ENCODE results near the gene INSYN2B.

The INSYN2B gene

GRCh38 chr5:169826618-169827017, 153.7 kb downstream of the INSYN2B start:
- no peak for TF ChIP-seq FOXK2 (IDR thresholded peaks at IDR 0.05)
- no peak for TF ChIP-seq CTBP1 (IDR thresholded peaks at IDR 0.05; ENCODE audit: borderline replicate concordance)
- no peak for TF ChIP-seq L3MBTL2 (conservative IDR thresholded peaks at IDR 0.05)
- no peak for TF ChIP-seq HDGF (IDR thresholded peaks at IDR 0.05; ENCODE audit: borderline replicate concordance)
- no peak for TF ChIP-seq NFRKB (IDR thresholded peaks at IDR 0.05)
- POLR2A ChIA-PET = no interaction called here
- no peak for DNase-seq (ENCODE audit: extremely low spot score)
- CTCF ChIA-PET = interaction anchor here (0.6 to 1.6 kb wide), 2 partner anchors 154 to 1377 kb away, joined by 3 to 6 read pairs; partner anchors contain the start of gene INSYN2B

- TF ChIP-seq ZNF384 (IDR thresholded peaks at IDR 0.05) = no peak
- TF ChIP-seq LEF1 (IDR thresholded peaks at IDR 0.05; ENCODE audit: borderline replicate concordance) = no peak
- no peak for TF ChIP-seq L3MBTL2 (conservative IDR thresholded peaks at IDR 0.05)
- no peak for TF ChIP-seq CTBP1 (IDR thresholded peaks at IDR 0.05; ENCODE audit: borderline replicate concordance)
- TF ChIP-seq BHLHE40 (IDR thresholded peaks at IDR 0.05; ENCODE audit: borderline replicate concordance) = no peak
- no peak for TF ChIP-seq TARDBP (IDR thresholded peaks at IDR 0.05)
- TF ChIP-seq NFRKB (IDR thresholded peaks at IDR 0.05) = no peak
- TF ChIP-seq SP1 (IDR thresholded peaks at IDR 0.05) = no peak
- TF ChIP-seq FOXM1 (IDR thresholded peaks at IDR 0.05; ENCODE audit: borderline replicate concordance) = no peak
- no peak for TF ChIP-seq HDGF (IDR thresholded peaks at IDR 0.05; ENCODE audit: borderline replicate concordance)
- TF ChIP-seq ARNT (IDR thresholded peaks at IDR 0.05) = no peak
- no peak for TF ChIP-seq FOXK2 (IDR thresholded peaks at IDR 0.05)
- no peak for TF ChIP-seq FOXA1 (IDR thresholded peaks at IDR 0.05)
- ChIA-PET POLR2A (no interaction called here), CTCF (no interaction called here)
- DNase-seq (ENCODE audit: extremely low spot score) = no peak
These were observed 163.3 kb downstream of the INSYN2B start for GRCh38 chr5:169817031-169817430.

GRCh38 chr5:169814522-169814921, 165.8 kb downstream of the INSYN2B start:
- TF ChIP-seq CTBP1 (IDR thresholded peaks at IDR 0.05; ENCODE audit: borderline replicate concordance) = no peak
- no peak for TF ChIP-seq HDGF (IDR thresholded peaks at IDR 0.05; ENCODE audit: borderline replicate concordance)
- no peak for TF ChIP-seq L3MBTL2 (conservative IDR thresholded peaks at IDR 0.05)
- TF ChIP-seq FOXM1 (IDR thresholded peaks at IDR 0.05; ENCODE audit: borderline replicate concordance) = no peak
- TF ChIP-seq TARDBP (IDR thresholded peaks at IDR 0.05) = no peak
- no peak for TF ChIP-seq FOXA1 (IDR thresholded peaks at IDR 0.05)
- no peak for TF ChIP-seq NFRKB (IDR thresholded peaks at IDR 0.05)
- no peak for TF ChIP-seq ZNF384 (IDR thresholded peaks at IDR 0.05)
- TF ChIP-seq ELF4 (IDR thresholded peaks at IDR 0.05) = no peak
- no peak for TF ChIP-seq LEF1 (IDR thresholded peaks at IDR 0.05; ENCODE audit: borderline replicate concordance)
- no peak for TF ChIP-seq SUZ12 (IDR thresholded peaks at IDR 0.05)
- no peak for TF ChIP-seq FOXK2 (IDR thresholded peaks at IDR 0.05)
- TF ChIP-seq SP1 (IDR thresholded peaks at IDR 0.05) = no peak
- TF ChIP-seq PKNOX1 (IDR thresholded peaks at IDR 0.05) = no peak
- TF ChIP-seq BHLHE40 (IDR thresholded peaks at IDR 0.05; ENCODE audit: borderline replicate concordance) = no peak
- no peak for TF ChIP-seq ARNT (IDR thresholded peaks at IDR 0.05)
- CTCF ChIA-PET = no interaction called here
- no peak for DNase-seq (ENCODE audit: extremely low spot score)
- POLR2A ChIA-PET = no interaction called here
